ENCODE results near the gene ZER1.
"Not testable (repeated sequence)": the region's sequence is repeated elsewhere in the genome, so short reads cannot be mapped to it uniquely, and the experiment has no call there.

DNA sequence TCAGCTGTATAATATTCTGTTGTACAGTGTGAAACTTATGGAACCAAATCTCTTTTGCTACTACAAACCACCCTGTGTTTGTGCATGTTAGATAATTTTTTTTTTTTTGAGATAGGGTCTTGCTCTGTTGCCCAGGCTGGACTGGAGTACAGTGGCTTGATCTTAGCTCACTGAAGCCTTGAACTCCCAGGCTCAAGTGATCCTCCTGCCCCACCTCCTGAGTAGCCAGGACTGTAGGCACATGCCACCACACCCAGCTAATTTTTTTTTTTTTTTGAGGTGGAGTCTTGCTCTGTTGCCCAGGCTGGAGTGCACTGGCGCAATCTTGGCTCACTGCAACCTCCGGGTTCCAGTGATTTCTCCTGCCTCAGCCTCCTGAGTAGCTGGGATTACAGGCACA is 23.2 kb upstream of the ZER1 start:
- TF ChIP-seq RARB (CRISPR knock-in tag; IDR thresholded peaks at IDR 0.05); ARNTL (CRISPR knock-in tag; IDR thresholded peaks at IDR 0.05; ENCODE audit: borderline replicate concordance, low read depth); CREB5 (CRISPR knock-in tag; IDR thresholded peaks at IDR 0.05; ENCODE audit: low read depth); ZNF70 (CRISPR knock-in tag; IDR thresholded peaks at IDR 0.05); ESRRG (CRISPR knock-in tag; IDR thresholded peaks at IDR 0.05); TOX (CRISPR knock-in tag; IDR thresholded peaks at IDR 0.05; ENCODE audit: borderline replicate concordance); TCF4 (CRISPR knock-in tag; IDR thresholded peaks at IDR 0.05; ENCODE audit: borderline replicate concordance); ZNF565 (CRISPR knock-in tag; conservative IDR thresholded peaks at IDR 0.05; ENCODE audit: low read depth); OSR1 (CRISPR knock-in tag; IDR thresholded peaks at IDR 0.05); ISL1 (CRISPR knock-in tag; IDR thresholded peaks at IDR 0.05); ZFP3 (CRISPR knock-in tag; IDR thresholded peaks at IDR 0.05); ZNF8 (CRISPR knock-in tag; IDR thresholded peaks at IDR 0.05): not testable (repeated sequence)
- TF ChIP-seq, protein P1, sequence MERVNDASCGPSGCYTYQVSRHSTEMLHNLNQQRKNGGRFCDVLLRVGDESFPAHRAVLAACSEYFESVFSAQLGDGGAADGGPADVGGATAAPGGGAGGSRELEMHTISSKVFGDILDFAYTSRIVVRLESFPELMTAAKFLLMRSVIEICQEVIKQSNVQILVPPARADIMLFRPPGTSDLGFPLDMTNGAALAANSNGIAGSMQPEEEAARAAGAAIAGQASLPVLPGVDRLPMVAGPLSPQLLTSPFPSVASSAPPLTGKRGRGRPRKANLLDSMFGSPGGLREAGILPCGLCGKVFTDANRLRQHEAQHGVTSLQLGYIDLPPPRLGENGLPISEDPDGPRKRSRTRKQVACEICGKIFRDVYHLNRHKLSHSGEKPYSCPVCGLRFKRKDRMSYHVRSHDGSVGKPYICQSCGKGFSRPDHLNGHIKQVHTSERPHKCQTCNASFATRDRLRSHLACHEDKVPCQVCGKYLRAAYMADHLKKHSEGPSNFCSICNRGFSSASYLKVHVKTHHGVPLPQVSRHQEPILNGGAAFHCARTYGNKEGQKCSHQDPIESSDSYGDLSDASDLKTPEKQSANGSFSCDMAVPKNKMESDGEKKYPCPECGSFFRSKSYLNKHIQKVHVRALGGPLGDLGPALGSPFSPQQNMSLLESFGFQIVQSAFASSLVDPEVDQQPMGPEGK (CRISPR knock-in tag; IDR thresholded peaks at IDR 0.05; ENCODE audit: borderline replicate concordance), result not testable (repeated sequence)
- TF ChIP-seq, protein P2, sequence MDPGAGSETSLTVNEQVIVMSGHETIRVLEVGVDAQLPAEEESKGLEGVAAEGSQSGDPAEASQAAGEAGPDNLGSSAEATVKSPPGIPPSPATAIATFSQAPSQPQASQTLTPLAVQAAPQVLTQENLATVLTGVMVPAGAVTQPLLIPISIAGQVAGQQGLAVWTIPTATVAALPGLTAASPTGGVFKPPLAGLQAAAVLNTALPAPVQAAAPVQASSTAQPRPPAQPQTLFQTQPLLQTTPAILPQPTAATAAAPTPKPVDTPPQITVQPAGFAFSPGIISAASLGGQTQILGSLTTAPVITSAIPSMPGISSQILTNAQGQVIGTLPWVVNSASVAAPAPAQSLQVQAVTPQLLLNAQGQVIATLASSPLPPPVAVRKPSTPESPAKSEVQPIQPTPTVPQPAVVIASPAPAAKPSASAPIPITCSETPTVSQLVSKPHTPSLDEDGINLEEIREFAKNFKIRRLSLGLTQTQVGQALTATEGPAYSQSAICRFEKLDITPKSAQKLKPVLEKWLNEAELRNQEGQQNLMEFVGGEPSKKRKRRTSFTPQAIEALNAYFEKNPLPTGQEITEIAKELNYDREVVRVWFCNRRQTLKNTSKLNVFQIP (CRISPR knock-in tag; IDR thresholded peaks at IDR 0.05; ENCODE audit: borderline replicate concordance, low read depth), result not testable (repeated sequence)
